HCT116 (cell line): ENCODE measurements around the gene LCA5L. TPM values are rescaled to one million over a fixed set of nuclear protein-coding genes. Genes with fewer than 3 reads are reported as not detected.

Experiments
- ATAC-seq: fragments of 200-7000 bp; cut with Tn5 transposase; 2 replicates; pipeline ENCODE4 v1.9.1; 2020; ENCODE audit warnings: mild to moderate bottlenecking, moderate library complexity
- BruUV-seq: library from RNA; stranded (reverse); fragments of 400-500 nt; replicated peaks from 2 replicates; lab custom pipeline; 2021; lab: Mats Ljungman, UMichigan
- CTCF ChIA-PET: fragments of 300-600 bp; sonication (Branson Sonifier 250); formaldehyde crosslinking; loops from one replicate; lab custom pipeline; 2021; ENCODE audit warnings: antibody characterized with exemption; lab: Charles Lee
- POLR2A ChIA-PET: fragments of 300-600, 350-600 bp; sonication (Branson Sonifier 250); formaldehyde crosslinking; loops from one replicate; lab custom pipeline; 2021; ENCODE audit warnings: antibody characterized with exemption; lab: Charles Lee
- RAD21 ChIA-PET, 2 experiments: fragments of 300-600 bp; sonication (Branson Sonifier 250); formaldehyde crosslinking; loops; one replicate each; lab custom pipeline; 2023; ENCODE audit warnings: low total read pairs in 2 of 2; ENCODE audit not compliant: uncharacterized antibody in 2 of 2, unreplicated experiment in 2 of 2, low non-redundant PET in 1 of 2; lab: Charles Lee
- DNase-seq: peaks from one replicate; pipeline ENCODE4 v3.0.0-alpha.2; 2010; ENCODE audit warnings: low read depth, low spot score
- H2AFZ ChIP-seq: fragments of 200-600 bp; shearing (Covaris generic), sonication (generic); 2 replicates; pipeline ENCODE4 v1.6.1; 2017; ENCODE audit warnings: low read depth, mixed run types, mixed read lengths, antibody characterized with exemption, low read length; ENCODE audit not compliant: poor library complexity, severe bottlenecking
- H3K27ac ChIP-seq: 2 replicates; pipeline ENCODE4 v1.5.1; 2012; ENCODE audit warnings: low read depth, low read length
- H3K27me3 ChIP-seq: fragments of 200-600 bp; sonication (generic); 2 replicates; pipeline ENCODE4 v1.6.1; 2016; ENCODE audit warnings: mixed run types, low read length, mixed read lengths; ENCODE audit not compliant: insufficient read depth
- H3K36me3 ChIP-seq, 2 experiments: fragments of 200-500 bp in 1 of 2; fragments of 200-600 bp in 1 of 2; sonication (Bioruptor generic) in 1 of 2; sonication (generic) in 1 of 2; 2 replicates each; pipeline versions ENCODE4 v1.5.1 to v1.6.1; 2014 to 2016; ENCODE audit warnings: low read length in 2 of 2, inconsistent platforms in 1 of 2, mixed read lengths in 1 of 2, mixed run types in 1 of 2; ENCODE audit not compliant: insufficient read depth in 2 of 2, control insufficient read depth in 1 of 2
- H3K4me1 ChIP-seq, 2 experiments: fragments of 200-600 bp in 1 of 2; sonication (generic) in 1 of 2; 2 replicates each; pipeline versions ENCODE4 v1.5.1 to v1.6.1; 2012 to 2017; ENCODE audit warnings: low read length in 2 of 2, inconsistent platforms in 1 of 2, mild to moderate bottlenecking in 1 of 2, mixed read lengths in 1 of 2, mixed run types in 1 of 2, moderate library complexity in 1 of 2; ENCODE audit not compliant: insufficient read depth in 2 of 2, control insufficient read depth in 1 of 2
- H3K4me2 ChIP-seq: fragments of 200-600 bp; sonication (generic); 2 replicates; pipeline ENCODE4 v1.6.1; 2017; ENCODE audit warnings: mixed run types, low read length, mixed read lengths
- H3K4me3 ChIP-seq, 2 experiments: fragments of 200-600 bp in 1 of 2; sonication (generic) in 1 of 2; replicated peaks in 1 of 2; 2 replicates each; pipeline ENCODE4 v1.5.1; 2011 to 2016; ENCODE audit warnings: low read length in 2 of 2, control low read depth in 1 of 2, low read depth in 1 of 2, mild to moderate bottlenecking in 1 of 2, mixed read lengths in 1 of 2, mixed run types in 1 of 2
- H3K79me2 ChIP-seq: fragments of 200-600 bp; sonication (generic); 2 replicates; pipeline ENCODE4 v1.6.1; 2017; ENCODE audit warnings: mild to moderate bottlenecking, mixed run types, low read length, moderate library complexity, mixed read lengths; ENCODE audit not compliant: insufficient read depth
- H3K9ac ChIP-seq: fragments of 200-600 bp; sonication (generic); 2 replicates; pipeline ENCODE4 v1.6.1; 2016; ENCODE audit warnings: low read length, mixed read lengths
- H3K9me2 ChIP-seq: fragments of 200-600 bp; sonication (generic), shearing (Covaris generic); 2 replicates; pipeline ENCODE4 v1.6.1; 2017; ENCODE audit warnings: mixed run types, mild to moderate bottlenecking, moderate library complexity; ENCODE audit not compliant: insufficient read depth
- H3K9me3 ChIP-seq, 2 experiments: fragments of 200-500 bp in 1 of 2; fragments of 200-600 bp in 1 of 2; sonication (Bioruptor generic) in 1 of 2; sonication (generic) in 1 of 2; 2 replicates each; pipeline ENCODE4 v1.6.1; 2014 to 2017; ENCODE audit warnings: low read length in 2 of 2, mixed read lengths in 2 of 2, inconsistent platforms in 1 of 2, low read depth in 1 of 2, mild to moderate bottlenecking in 1 of 2, mixed run types in 1 of 2, moderate library complexity in 1 of 2; ENCODE audit not compliant: control insufficient read depth in 1 of 2, insufficient read depth in 1 of 2
- H4K20me1 ChIP-seq: fragments of 200-600 bp; sonication (generic), shearing (Covaris generic); 2 replicates; pipeline ENCODE4 v1.6.1; 2017; ENCODE audit warnings: mixed run types, mild to moderate bottlenecking, moderate library complexity; ENCODE audit not compliant: insufficient read depth
- ATF3 ChIP-seq: IDR thresholded peaks from 2 replicates; pipeline ENCODE4 v1.6.1; 2012
- CEBPB ChIP-seq: IDR thresholded peaks from 2 replicates; pipeline ENCODE4 v1.6.1; 2012; ENCODE audit warnings: low read depth
- ELF1 ChIP-seq: IDR thresholded peaks from 2 replicates; pipeline ENCODE4 v1.6.1; 2012; ENCODE audit warnings: low read depth, borderline replicate concordance
- JUND ChIP-seq: IDR thresholded peaks from 2 replicates; pipeline ENCODE4 v1.6.1; 2012
- POLR2AphosphoS5 ChIP-seq: IDR thresholded peaks from 2 replicates; pipeline ENCODE4 v1.6.1; 2011; ENCODE audit warnings: mild to moderate bottlenecking, low read depth, low read length, moderate library complexity
- RAD21 ChIP-seq: IDR thresholded peaks from 2 replicates; pipeline ENCODE4 v1.6.1; 2012; ENCODE audit warnings: low read depth, mild to moderate bottlenecking
- SIN3A ChIP-seq: IDR thresholded peaks from 2 replicates; pipeline ENCODE4 v1.6.1; 2012; ENCODE audit warnings: low read depth
- SP1 ChIP-seq: IDR thresholded peaks from 2 replicates; pipeline ENCODE4 v1.6.1; 2012; ENCODE audit warnings: low read depth
- SRF ChIP-seq: IDR thresholded peaks from 2 replicates; pipeline ENCODE4 v1.6.1; 2012; ENCODE audit warnings: low read depth
- YY1 ChIP-seq: IDR thresholded peaks from 2 replicates; pipeline ENCODE4 v1.6.1; 2011; ENCODE audit warnings: low read length, low read depth, moderate library complexity, mild to moderate bottlenecking; ENCODE audit not compliant: insufficient replicate concordance; ENCODE audit errors: extremely low read depth
- ZBTB33 ChIP-seq: IDR thresholded peaks from 2 replicates; pipeline ENCODE4 v1.6.1; 2011; ENCODE audit warnings: mild to moderate bottlenecking, low read length, moderate library complexity; ENCODE audit not compliant: insufficient replicate concordance; ENCODE audit errors: extremely low read depth
- ZNF274 ChIP-seq: fragments of 200-500 bp; sonication (Bioruptor generic); IDR thresholded peaks from 2 replicates; pipeline ENCODE4 v1.6.1; 2014; ENCODE audit warnings: mild to moderate bottlenecking, low read depth, low read length, inconsistent platforms
- intact Hi-C: fragments of 100-400 bp; cut with micrococcal nuclease; formaldehyde crosslinking; loops from 2 replicates; pipeline ENCODE4 v1.10.0; 2022
- total RNA-seq: library from RNA; stranded (reverse); gene quantifications from one replicate; pipeline ENCODE4 v1.2.1, GENCODE V29; 2021; ENCODE audit not compliant: unreplicated experiment

Gene LCA5L
- total RNA-seq, 1 experiment from 2014 or later, result 1.9 TPM

GRCh38 chr21:39452970-39453342 is 7.4 kb upstream of the LCA5L start:
- no peak overlapping the region for H2AFZ ChIP-seq
- H4K20me1 ChIP-seq, result no peaks in the 10 kb centered on the region
- no peak overlapping the region for H3K4me3 ChIP-seq
- no peak overlapping the region for H3K27ac ChIP-seq
- no peaks in the 10 kb centered on the region for H3K79me2 ChIP-seq
- H3K9me2 ChIP-seq, result no peaks in the 10 kb centered on the region
- no peaks in the 10 kb centered on the region for H3K9me3 ChIP-seq
- H3K9ac ChIP-seq, result no peak overlapping the region
- POLR2A ChIA-PET, result no interaction called here
- peaks cover 0 to 3% of the 10 kb centered on the region in 2 experiments; a peak in 1 of 4 replicates for H3K4me1 ChIP-seq
- H3K4me2 ChIP-seq, result no peak overlapping the region
- RAD21 ChIA-PET, result no interaction called here
- H3K27me3 ChIP-seq, result no peaks in the 10 kb centered on the region
- H3K36me3 ChIP-seq, result no peaks in the 10 kb centered on the region
- no TSS peak for BruUV-seq
- TF ChIP-seq ZBTB33 (no peak), ZNF274 (no peak), POLR2AphosphoS5 (no peak), RAD21 (no peak), YY1 (no peak), CEBPB (no peak), ATF3 (no peak), ELF1 (no peak), SRF (no peak), SP1 (no peak), JUND (no peak), SIN3A (no peak)
- ATAC-seq, result no peak
- CTCF ChIA-PET, result no interaction called here
- intact Hi-C loops, result no loop called here
- DNase-seq, result no peak
